D341Med (cell line): ENCODE measurements around the gene SLC6A19.

Source experiments
- DNase-seq: peaks from one replicate; pipeline ENCODE4 v3.0.0; 2012; ENCODE audit warnings: low spot score

Gene SLC6A19

DNA sequence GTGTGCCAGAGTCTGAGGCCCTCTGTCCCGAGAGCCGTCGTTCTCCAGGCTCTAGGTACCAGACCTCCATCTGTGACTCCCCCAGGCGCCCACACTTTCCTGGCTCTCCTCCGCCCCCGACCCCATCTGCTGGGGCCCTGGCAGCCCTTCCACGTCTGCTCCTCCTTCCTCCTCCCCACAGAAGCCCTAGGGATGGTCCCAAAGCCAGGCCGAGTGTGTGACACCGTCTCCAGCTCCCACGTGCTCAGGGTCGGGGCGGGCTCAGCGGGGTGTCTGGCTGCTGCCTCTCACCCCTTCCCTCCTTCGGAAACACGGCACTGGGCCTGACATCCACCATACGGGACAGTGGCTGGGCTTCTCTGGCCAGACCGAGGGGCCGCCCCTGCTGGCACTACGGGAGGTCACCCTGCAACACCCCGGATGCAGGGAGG lies 20.5 kb upstream of the SLC6A19 start:
- no peak for DNase-seq

GRCh38 chr5:1181451-1182359 lies 19.7 kb upstream of the SLC6A19 start:
- DNase-seq: no peak

DNA sequence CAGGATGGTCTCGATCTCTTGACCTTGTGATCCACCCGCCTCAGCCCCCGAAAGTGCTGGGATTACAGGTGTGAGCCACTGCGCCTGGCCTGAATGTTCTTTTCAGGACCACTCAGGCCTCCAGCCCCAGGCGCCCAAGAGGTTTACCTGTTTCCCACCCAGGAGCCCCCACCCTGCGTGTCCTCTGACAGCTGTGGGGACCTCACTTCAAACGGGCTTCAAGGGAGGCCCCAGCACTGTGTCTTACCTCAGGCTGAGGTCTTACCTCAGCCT lies 19.1 kb upstream of the SLC6A19 start:
- DNase-seq: no peak

DNA sequence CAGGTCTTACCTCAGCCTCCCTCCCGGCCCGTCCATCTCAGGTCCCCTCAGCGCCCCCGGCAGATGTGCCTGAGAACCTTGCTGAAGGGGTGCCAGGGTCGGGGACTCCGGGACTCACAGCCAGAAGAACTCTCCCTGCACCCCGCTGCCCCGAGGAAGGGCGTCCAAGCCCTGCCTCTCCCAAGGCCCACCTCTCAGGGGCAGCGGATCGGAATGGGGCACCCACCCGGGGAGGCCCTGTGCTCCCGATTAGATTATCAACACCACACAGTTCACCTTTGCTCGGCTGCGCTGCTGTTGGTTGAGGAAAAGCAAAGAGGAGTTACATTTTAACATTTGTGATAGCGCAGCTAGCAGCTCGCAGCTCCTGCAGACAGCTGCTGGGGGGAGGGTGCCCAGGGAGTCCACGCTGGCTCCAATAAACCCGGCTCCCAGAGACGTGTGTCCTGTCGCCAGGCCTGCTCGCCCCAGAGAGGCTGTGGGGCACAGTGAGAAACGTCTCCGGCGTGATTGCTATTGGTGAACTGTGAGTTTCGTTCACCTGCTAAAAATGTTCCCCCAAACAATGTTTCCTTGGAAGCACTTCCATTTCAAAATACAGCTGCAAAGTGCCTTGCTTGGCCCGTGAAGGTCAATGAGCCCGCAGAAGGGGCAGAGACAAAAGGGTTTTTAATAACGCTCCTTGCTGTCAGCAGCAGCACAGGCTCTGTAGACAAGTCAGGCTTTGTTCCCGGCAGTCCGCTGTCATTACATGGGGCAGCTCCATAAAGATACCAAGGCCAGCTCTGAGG lies 18.6 kb upstream of the SLC6A19 start:
- DNase-seq: no peak

DNA sequence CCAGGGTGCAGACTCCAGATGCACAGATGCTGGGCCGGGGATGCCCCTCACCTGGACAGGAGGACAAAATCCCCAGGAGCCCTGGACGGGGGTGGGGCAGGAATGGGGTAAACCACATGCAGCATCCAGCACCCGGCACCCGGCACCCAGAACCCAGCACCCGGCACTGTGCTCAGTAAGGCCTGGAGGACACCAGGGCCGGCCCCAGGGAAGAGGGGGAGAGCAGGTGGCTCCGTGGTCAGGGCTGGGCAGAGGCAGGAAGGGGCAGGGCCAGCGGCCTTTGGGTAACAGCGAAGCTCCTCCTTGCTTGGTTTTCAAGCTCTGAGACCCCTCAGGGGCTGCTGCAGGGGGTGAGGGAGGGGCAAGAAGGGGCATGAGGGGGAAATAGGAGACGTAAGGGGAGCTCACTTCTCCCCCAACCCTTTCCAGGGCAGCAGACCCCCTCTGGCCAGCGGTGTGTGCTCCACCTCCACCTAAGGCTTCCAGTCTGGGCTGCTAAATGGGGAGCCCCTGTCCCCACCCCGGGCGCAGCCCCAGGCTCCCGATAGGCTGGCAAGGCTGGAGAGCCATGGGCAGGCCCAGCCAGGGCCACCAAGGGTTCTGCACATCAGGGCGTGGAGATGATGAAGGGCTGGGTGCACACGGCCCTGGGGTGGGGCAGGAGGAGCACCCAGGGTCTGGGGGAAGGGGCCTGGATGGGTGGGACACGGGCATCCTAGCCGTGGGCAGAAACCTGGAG lies 17.8 kb upstream of the SLC6A19 start:
- DNase-seq: no peak

DNA sequence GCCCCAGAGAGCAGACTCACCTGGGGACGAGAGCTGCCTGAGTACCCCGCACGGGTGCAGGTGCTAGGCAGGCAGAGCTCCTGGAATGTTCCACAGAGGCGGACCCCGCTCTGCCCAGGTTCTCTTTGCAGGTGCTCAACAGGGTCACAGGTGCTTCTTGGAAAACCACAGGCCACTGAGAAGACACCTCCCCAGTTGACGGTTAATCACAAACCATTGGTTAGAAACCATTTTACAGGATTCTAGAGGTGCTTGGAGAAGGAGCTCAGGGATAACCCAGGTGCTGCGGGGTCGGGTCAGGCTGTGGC lies 17.3 kb upstream of the SLC6A19 start:
- DNase-seq: no peak

DNA sequence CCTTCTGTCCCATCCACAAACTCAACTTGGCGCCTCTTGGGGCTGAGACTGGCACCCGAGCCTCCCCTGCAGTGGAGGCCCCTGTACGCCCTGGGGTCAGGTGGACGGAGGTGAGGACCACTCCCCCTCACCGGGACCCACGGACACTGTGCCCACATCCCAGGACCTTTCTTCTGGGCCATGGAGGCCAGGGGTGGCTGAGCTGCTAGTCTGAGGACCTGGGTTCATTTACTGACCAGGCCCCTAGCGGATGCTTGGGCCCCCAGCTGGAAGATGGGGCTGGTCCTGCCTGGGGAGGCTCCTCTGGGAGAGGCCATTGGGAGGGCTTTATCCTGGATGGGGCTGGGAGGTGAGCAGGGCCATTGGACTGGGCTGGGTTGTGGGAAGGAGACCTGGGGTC lies 16.9 kb upstream of the SLC6A19 start:
- DNase-seq: no peak

DNA sequence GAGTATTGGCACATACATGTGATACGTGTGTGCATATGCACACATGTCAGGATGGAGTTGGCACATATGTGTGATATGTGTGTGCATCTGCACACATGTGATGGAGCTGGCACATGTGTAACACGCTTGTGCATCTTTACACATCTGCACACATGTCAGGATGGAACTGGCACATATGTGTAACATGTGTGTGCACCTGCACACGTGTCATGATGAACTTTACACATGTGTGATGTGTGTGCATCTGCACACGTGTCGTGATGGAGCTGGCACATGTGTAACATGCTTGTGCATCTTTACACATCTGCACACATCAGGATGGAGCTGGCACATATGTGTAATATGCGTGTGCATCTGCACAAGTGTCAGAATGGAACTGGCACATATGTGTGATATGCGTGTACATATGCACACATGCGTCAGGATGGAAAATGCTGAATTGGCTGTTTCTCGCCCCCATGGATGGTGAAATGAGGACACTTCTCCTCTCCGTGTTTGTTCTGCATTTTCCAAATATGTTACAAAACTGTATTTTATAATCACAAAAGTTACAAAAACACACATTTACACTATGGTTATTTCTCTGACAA lies 16.3 kb upstream of the SLC6A19 start:
- DNase-seq: no peak

- no peak for DNase-seq
Measured at GRCh38 chr5:1185629-1186350, 15.6 kb upstream of the SLC6A19 start.

DNA sequence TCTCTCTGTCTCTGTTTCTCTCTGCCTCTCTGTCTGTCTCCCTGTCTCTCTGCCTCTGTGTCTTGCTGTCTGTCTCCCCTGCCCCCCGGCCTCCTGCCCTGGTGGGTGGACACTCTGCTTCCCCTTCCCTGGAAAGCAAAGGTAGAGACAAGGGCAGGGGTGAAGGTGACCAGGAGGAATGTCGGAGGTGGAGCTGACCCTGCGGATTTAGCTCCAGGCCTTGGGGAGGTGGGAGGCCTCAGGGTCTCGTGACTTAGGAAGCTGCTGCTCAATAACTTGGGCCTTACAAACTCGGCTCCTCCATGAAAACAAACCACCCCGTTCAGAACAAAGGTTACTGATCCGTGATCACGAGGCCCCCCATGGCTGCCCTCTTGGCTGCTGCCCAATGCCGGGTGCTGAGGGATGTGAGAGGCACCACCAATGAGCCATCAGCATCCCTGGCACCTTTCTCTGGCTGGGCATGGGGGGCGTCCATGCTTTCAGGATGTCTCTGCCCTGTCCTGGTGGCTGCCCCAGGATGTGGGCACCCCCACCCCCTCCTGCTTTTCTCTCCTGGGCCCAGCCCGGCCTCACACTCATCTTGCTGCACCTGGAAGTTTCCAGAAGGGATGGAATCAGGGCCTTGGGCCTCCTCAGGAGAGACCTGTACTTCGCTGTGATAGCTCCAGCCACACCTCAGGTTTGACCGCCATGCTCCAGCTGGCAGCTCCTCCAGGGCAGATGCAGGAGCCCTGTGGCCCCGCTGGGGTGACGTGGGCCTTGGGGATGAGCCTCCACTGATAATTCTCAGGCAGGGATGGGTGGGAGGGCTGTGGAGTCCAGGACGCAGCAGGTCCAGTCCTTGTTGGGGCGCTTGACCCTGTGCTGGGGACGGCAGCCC lies 14.8 kb upstream of the SLC6A19 start:
- no peak for DNase-seq

DNA sequence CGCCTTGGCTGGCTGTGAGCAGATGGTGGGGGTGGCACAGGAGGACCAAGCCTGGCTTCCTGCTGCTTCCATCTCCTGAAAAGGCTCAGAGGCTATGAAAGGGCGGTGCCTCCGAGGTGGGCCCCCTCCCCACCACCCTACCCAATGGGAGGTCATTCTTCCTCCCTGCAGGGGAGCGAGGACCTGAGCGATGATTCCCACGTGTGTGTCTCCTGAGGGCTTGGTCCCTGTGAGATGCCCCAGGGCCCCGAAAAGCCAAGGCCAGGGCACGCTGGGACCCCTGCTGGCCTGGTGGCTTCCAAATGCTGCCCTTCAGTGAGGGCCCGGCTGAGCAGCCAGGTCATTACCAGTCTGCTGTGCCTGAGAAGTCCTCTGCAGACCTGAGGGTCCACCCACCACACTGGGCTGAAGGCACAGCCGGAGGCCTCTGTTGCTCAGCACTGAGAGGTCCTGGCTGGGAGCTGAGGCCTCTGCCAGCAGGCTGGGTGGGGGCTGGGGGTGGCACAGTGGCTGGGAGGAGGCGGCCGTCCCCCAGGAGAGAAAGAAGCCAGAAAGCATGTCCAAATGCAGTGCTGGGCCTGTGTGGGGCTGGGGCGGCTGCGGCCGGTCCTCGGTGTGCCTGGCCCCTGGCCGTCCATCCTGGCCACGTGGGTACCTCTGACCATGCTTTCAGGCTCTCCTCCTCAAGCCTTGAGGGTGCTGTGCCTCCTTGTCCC lies 14.0 kb upstream of the SLC6A19 start:
- no peak for DNase-seq

- no peak for DNase-seq
Measured at GRCh38 chr5:1187950-1188334, 13.5 kb upstream of the SLC6A19 start.

GRCh38 chr5:1188464-1188863 lies 12.9 kb upstream of the SLC6A19 start:
- DNase-seq: no peak

DNA sequence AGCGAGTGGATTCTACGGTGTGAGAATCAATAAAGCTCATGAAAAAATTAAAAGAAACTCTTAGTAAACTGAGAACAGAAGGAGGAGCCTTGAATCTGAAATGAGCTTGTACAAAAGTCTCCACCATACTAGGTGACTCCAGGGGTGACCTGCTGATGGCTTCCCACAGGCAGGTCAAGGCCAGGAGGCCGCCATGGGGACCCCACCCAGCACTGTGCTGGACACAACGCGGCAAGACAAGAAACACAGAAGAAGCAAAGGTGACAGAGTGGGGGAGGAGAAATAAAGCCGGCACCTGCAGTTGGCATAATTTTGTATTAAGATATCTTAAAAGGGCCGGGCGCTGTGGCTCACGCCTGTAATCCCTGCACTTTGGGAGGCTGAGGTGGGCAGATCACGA lies 12.1 kb upstream of the SLC6A19 start:
- no peak for DNase-seq

DNA sequence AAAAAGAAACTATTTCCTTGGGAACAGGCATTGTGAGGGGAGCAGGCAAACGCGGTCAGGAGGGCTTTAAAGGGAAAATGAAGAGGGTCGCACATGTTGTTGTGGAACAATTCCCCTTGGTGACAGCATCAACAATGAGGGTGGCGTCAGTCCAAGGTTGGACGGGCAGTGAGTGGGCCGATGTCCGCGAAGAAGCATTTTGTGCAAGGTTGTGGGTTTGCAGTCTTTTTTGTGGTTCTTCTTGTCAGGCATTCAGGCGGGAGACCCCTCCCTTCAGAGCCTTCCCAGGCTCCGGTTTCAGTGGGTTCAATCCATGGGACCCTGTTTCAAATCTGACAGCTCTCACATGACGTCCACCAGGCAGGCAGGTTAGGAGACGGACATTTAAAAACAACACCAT lies 11.1 kb upstream of the SLC6A19 start:
- DNase-seq: no peak

- DNase-seq: no peak
Measured at GRCh38 chr5:1190837-1191239, 10.6 kb upstream of the SLC6A19 start.

DNA sequence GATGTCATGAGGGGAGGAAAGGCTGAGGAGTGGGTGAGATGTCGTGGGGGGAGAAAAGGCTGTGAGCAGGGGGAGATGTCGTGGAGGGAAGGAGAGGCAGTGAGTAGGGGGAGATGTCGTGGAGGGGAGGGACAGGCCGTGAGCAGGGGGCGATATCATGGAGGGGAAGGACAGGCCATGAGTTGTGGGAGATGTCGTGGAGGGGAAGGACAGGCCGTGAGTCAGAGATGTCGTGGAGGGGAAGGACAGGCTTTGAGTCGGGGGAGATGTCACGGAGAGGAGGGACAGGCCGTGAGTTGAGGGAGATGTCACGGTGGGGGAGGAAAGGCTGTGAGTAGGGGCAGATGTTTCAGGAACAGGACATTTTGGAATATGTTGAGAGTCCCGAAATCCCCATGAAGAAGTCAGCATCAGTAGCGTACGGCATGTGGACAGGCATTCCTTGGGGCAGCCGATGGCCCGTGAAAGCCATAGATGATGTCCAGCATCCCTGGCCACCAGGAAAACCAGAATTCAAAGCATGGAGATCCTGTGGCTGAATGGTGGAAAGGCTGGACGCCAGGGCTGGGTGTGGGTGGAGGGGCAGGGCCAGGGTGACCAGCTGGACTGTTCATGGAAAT lies 8.3 kb upstream of the SLC6A19 start:
- no peak for DNase-seq

DNA sequence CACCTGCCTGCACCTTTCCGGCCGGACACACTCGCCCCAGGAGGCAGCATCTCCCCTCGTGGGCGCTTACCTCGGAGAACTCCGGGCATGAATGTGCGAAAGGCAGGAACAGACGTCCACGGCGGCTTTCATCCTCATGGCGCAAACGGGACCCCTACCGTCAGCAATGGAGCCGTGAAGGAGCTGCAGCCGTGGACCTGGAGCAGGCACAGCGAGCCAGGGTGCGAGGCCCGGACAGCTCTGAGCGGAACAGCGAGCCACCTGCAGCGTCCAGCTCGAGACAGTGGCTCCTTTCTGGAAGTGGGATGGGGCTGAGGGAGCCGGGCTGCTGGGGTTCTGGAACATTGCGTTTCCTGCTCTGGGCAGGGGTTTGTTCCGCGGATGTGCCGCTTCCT lies 7.8 kb upstream of the SLC6A19 start:
- DNase-seq: no peak

- no peak for DNase-seq
Measured at GRCh38 chr5:1194378-1194777, 7.0 kb upstream of the SLC6A19 start.

DNA sequence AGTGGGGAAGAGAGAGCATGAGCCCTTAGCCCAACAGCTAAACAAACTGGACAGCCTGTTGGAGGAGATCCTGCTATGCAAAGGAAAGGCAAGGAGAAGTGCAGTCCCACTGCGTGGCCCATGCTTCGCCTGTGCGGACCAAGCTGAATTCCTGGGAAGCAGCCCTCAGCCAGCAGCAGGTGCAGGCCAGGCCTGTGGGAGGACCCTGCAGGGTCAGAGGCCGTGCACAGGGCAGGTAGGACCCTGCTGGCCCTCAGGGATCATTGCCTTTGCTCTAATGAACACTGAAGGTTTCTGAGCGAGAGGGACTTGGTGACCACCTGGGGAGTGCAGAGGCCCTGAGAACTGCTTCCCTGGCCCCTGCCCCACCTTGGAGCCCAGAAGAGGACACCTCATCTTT lies 6.0 kb upstream of the SLC6A19 start:
- DNase-seq: no peak
